SK-N-SH (cell line): ENCODE data around the gene HUWE1.

Source experiments
- CHD2 ChIP-seq: fragments of 150-350 bp; IDR thresholded peaks from 2 replicates; pipeline ENCODE4 v1.6.1; 2018; ENCODE audit warnings: low read length; ENCODE audit not compliant: partially characterized antibody
- CTCF ChIP-seq: fragments of 200-600 bp; sonication (generic); IDR thresholded peaks from 2 replicates; pipeline ENCODE4 v1.6.1; 2017; ENCODE audit warnings: antibody characterized with exemption, mild to moderate bottlenecking, moderate library complexity
- FOXM1 ChIP-seq: IDR thresholded peaks from 2 replicates; pipeline ENCODE4 v1.4.0; 2012; ENCODE audit warnings: low read depth, mild to moderate bottlenecking
- RAD21 ChIP-seq: IDR thresholded peaks from 2 replicates; pipeline ENCODE4 v1.6.1; 2012; ENCODE audit warnings: mild to moderate bottlenecking, low read length

DNA sequence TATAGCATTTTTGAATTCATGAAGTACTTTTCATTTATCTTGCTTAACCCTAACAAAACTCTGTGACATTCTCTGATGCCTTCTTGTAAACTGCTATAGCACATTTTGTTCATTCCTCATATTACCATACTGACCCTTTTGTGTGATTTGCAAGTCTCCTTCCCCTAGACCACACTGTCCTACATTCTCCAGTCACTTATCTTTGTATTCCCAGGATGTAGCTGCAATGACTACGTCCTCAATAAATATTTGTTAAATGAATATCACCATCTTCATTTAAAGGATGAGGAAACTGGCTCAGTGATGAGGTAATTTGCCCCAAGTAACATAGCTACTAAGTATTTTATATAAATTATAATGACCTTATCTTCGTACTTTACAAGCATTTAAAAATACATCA is 11.9 kb downstream of the HUWE1 start:
- TF ChIP-seq CTCF (no peak), FOXM1 (no peak), CHD2 (no peak), RAD21 (no peak)
